Neural cell (in vitro differentiated cells): ENCODE results near the gene CSGALNACT2. TPM values are rescaled to one million over a fixed set of nuclear protein-coding genes. Genes with fewer than 3 reads are reported as not detected.

Source experiments
- H2AFZ ChIP-seq: fragments of 200-600, 300-800 bp; sonication (generic), shearing (Covaris generic); 2 replicates; pipeline ENCODE4 v1.6.0; 2014; ENCODE audit warnings: low read depth, mild to moderate bottlenecking, antibody characterized with exemption, low read length, moderate library complexity
- H3F3A ChIP-seq: fragments of 200-600 bp; shearing (Covaris generic); 2 replicates; pipeline ENCODE4 v1.6.1; 2016; ENCODE audit warnings: mild to moderate bottlenecking, moderate library complexity, mixed read lengths, antibody characterized with exemption, low read length; ENCODE audit not compliant: insufficient read depth, poor library complexity, severe bottlenecking
- H3K27ac ChIP-seq: fragments of 200-600, 300-800 bp; sonication (generic), shearing (Covaris generic); 2 replicates; pipeline ENCODE4 v1.5.1; 2014; ENCODE audit warnings: mild to moderate bottlenecking, low read length, moderate library complexity
- H3K27me3 ChIP-seq: fragments of 300-800, 200-600 bp; sonication (generic), shearing (Covaris generic); 2 replicates; pipeline ENCODE4 v1.6.0; 2014; ENCODE audit warnings: mild to moderate bottlenecking, low read depth, low read length, moderate library complexity; ENCODE audit not compliant: insufficient read depth
- H3K36me3 ChIP-seq: fragments of 300-800, 200-600 bp; sonication (generic), shearing (Covaris generic); 2 replicates; pipeline ENCODE4 v1.5.1; 2014; ENCODE audit warnings: mild to moderate bottlenecking, antibody characterized with exemption, low read length, moderate library complexity; ENCODE audit not compliant: insufficient read depth
- H3K4me2 ChIP-seq: fragments of 300-800, 200-600 bp; sonication (generic), shearing (Covaris generic); 2 replicates; pipeline ENCODE4 v1.6.0; 2014; ENCODE audit warnings: mild to moderate bottlenecking, low read length
- H3K4me3 ChIP-seq: fragments of 300-800, 200-600 bp; sonication (generic), shearing (Covaris generic); 2 replicates; pipeline ENCODE4 v1.5.1; 2014; ENCODE audit warnings: mild to moderate bottlenecking, low read length, moderate library complexity
- H3K79me2 ChIP-seq: fragments of 200-600 bp; shearing (Covaris generic); replicated peaks from 2 replicates; pipeline ENCODE4 v1.6.0; 2014; ENCODE audit warnings: mild to moderate bottlenecking, low read length, moderate library complexity; ENCODE audit not compliant: insufficient read depth
- H3K9ac ChIP-seq: fragments of 300-800, 200-600 bp; sonication (generic), shearing (Covaris generic); 2 replicates; pipeline ENCODE4 v1.6.1; 2016; ENCODE audit warnings: mild to moderate bottlenecking, low read length, mixed read lengths
- H3K9me2 ChIP-seq: fragments of 200-600 bp; shearing (Covaris generic); 2 replicates; pipeline ENCODE4 v1.6.1; 2016; ENCODE audit warnings: mild to moderate bottlenecking, low read length, mixed read lengths; ENCODE audit not compliant: insufficient read depth
- H3K9me3 ChIP-seq: fragments of 200-600, 300-800 bp; sonication (generic), shearing (Covaris generic); 2 replicates; pipeline ENCODE4 v1.6.1; 2016; ENCODE audit warnings: mild to moderate bottlenecking, mixed run types, low read length, moderate library complexity, mixed read lengths
- H4K20me1 ChIP-seq: fragments of 200-600 bp; shearing (Covaris generic); 2 replicates; pipeline ENCODE4 v1.6.1; 2016; ENCODE audit warnings: mild to moderate bottlenecking, mixed run types; ENCODE audit not compliant: insufficient read depth
- CTCF ChIP-seq: fragments of 450-650 bp; IDR thresholded peaks from 2 replicates; pipeline ENCODE4 v1.5.1; 2014; ENCODE audit warnings: antibody characterized with exemption, mild to moderate bottlenecking, moderate library complexity; ENCODE audit not compliant: poor library complexity, severe bottlenecking
- EP300 ChIP-seq: fragments of 450-650 bp; conservative IDR thresholded peaks from 2 replicates; pipeline ENCODE4 v1.6.1; 2014; ENCODE audit warnings: antibody characterized with exemption, mild to moderate bottlenecking, moderate library complexity; ENCODE audit not compliant: poor library complexity, severe bottlenecking
- EZH2 ChIP-seq: fragments of 200-600, 300-800 bp; shearing (Covaris generic), sonication (generic); IDR thresholded peaks from 2 replicates; pipeline ENCODE4 v1.6.1; 2014; ENCODE audit warnings: antibody characterized with exemption, low read length, borderline replicate concordance, mild to moderate bottlenecking; ENCODE audit not compliant: insufficient read depth, poor library complexity, severe bottlenecking
- MXI1 ChIP-seq: fragments of 450-650 bp; conservative IDR thresholded peaks from 2 replicates; pipeline ENCODE4 v1.6.1; 2014; ENCODE audit warnings: antibody characterized with exemption, mild to moderate bottlenecking; ENCODE audit not compliant: poor library complexity, severe bottlenecking
- POLR2AphosphoS5 ChIP-seq: IDR thresholded peaks from 2 replicates; pipeline ENCODE4 v1.6.1; 2012
- RAD21 ChIP-seq: fragments of 450-650 bp; conservative IDR thresholded peaks from 2 replicates; pipeline ENCODE4 v1.6.1; 2014; ENCODE audit warnings: antibody characterized with exemption, mild to moderate bottlenecking, moderate library complexity
- REST ChIP-seq: IDR thresholded peaks from 2 replicates; pipeline ENCODE4 v1.6.1; 2012; ENCODE audit warnings: borderline replicate concordance
- SMC3 ChIP-seq: fragments of 450-650 bp; conservative IDR thresholded peaks from 2 replicates; pipeline ENCODE4 v1.6.1; 2014; ENCODE audit warnings: antibody characterized with exemption, mild to moderate bottlenecking, moderate library complexity; ENCODE audit not compliant: poor library complexity
- TAF1 ChIP-seq: IDR thresholded peaks from 2 replicates; pipeline ENCODE4 v1.6.1; 2012; ENCODE audit warnings: low read depth
- polyA plus RNA-seq: library from polyadenylated mRNA; depleted of rRNA; stranded (reverse); fragments of >200 nt; gene quantifications from 2 replicates; pipeline ENCODE4 v1.2.3, GENCODE V29; 2014

CSGALNACT2 gene
- polyA plus RNA-seq, 1 donor from 2014 or later = 20.7 TPM

- H3K9me3 ChIP-seq = no peaks in the 10 kb centered on the region
- H3K9ac ChIP-seq = no peak overlapping the region
- no peak overlapping the region for H3K4me3 ChIP-seq
- H3K36me3 ChIP-seq = no peaks in the 10 kb centered on the region
- no peak overlapping the region for H3K27ac ChIP-seq
- H3K27me3 ChIP-seq = peaks cover 22% of the 10 kb centered on the region
- no peaks in the 10 kb centered on the region for H3K79me2 ChIP-seq
- no peaks in the 10 kb centered on the region for H3F3A ChIP-seq
- TF ChIP-seq TAF1 (no peak), CTCF (no peak), MXI1 (no peak), EP300 (no peak), RAD21 (no peak), REST (no peak), SMC3 (no peak), EZH2 (no peak), POLR2AphosphoS5 (no peak)
- no peaks in the 10 kb centered on the region for H3K9me2 ChIP-seq
- H2AFZ ChIP-seq = no peak overlapping the region
- no peaks in the 10 kb centered on the region for H4K20me1 ChIP-seq
- H3K4me2 ChIP-seq = no peak overlapping the region
Observed at GRCh38 chr10:43100366-43100765, 37.9 kb upstream of the CSGALNACT2 start.

DNA sequence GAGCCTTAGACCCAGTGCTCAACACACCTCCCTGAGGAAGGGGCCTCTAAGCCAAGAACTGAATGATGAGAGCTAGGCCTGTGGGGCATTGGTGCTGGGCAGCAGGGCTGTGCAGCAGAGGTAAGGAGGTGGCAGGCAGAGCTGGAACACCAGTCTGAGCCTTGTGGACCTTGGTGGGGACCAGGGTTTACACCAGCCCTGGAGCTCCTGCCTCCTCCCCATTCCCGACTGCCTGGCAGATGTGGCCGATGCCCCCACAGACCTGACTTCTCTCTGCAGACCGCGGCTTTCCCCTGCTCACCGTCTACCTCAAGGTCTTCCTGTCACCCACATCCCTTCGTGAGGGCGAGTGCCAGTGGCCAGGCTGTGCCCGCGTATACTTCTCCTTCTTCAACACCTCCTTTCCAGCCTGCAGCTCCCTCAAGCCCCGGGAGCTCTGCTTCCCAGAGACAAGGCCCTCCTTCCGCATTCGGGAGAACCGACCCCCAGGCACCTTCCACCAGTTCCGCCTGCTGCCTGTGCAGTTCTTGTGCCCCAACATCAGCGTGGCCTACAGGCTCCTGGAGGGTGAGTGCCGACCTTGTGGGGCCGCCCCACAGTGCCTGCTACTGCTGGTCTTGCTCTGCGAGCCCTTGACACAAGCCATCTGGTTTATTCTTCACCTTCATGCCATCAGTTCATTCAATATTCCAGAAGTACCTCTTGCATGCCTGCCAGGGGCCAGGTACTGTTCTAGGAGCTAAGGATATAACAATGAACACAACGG lies 36.0 kb upstream of the CSGALNACT2 start:
- Histone ChIP-seq H3K9me3 (no peaks in the 10 kb centered on the region), H3K4me3 (no peak overlapping the region), H3K9ac (no peak overlapping the region), H3F3A (no peaks in the 10 kb centered on the region), H3K27ac (no peak overlapping the region), H3K4me2 (no peak overlapping the region), H3K27me3 (peaks cover 22% of the 10 kb centered on the region), H4K20me1 (no peaks in the 10 kb centered on the region), H2AFZ (no peak overlapping the region), H3K36me3 (no peaks in the 10 kb centered on the region), H3K9me2 (no peaks in the 10 kb centered on the region), H3K79me2 (no peaks in the 10 kb centered on the region)
- TF ChIP-seq EZH2 (no peak), CTCF (no peak), MXI1 (no peak), TAF1 (no peak), SMC3 (no peak)
